Adrenal gland (tissue), 12 donors: ENCODE measurements around the gene RICTOR. TPM values are rescaled to one million over a fixed set of nuclear protein-coding genes. Genes with fewer than 3 reads are reported as not detected.

ENCODE experiments used
- DNase-seq, 7 donors: peaks; one replicate each; pipeline ENCODE4 v3.0.0-alpha.2; 2019 to 2020
- H3K27ac ChIP-seq, 5 donors: fragments of 200-600 bp; sonication (generic) in 4 of 5; 1 replicate in 3 of 5; 2 replicates in 2 of 5; pipeline versions ENCODE4 v1.5.1 to v1.8.0; 2016 to 2020; ENCODE audit warnings: mild to moderate bottlenecking in 1 of 5
- H3K27me3 ChIP-seq: fragments of 200-600 bp; 2 replicates; pipeline ENCODE4 v1.8.0; 2021
- H3K36me3 ChIP-seq, 2 donors: fragments of 200-600 bp; replicated peaks in 1 of 2; 1 replicate in 1 of 2; 2 replicates in 1 of 2; pipeline versions ENCODE4 v1.5.1 to v1.8.0; 2018 to 2022
- H3K4me1 ChIP-seq, 2 donors: fragments of 200-600 bp; replicated peaks in 1 of 2; 1 replicate in 1 of 2; 2 replicates in 1 of 2; pipeline versions ENCODE4 v1.5.1 to v1.8.0; 2018 to 2021
- H3K4me3 ChIP-seq, 4 donors: fragments of 200-600 bp; sonication (generic) in 3 of 4; one replicate each; pipeline ENCODE4 v1.5.1; 2016 to 2018
- H3K9me3 ChIP-seq, 3 donors: fragments of 200-600 bp; sonication (generic) in 1 of 3; replicated peaks in 1 of 3; 1 replicate in 2 of 3; 2 replicates in 1 of 3; pipeline versions ENCODE4 v1.5.1 to v1.8.0; 2016 to 2021
- CTCF ChIP-seq, 6 experiments: fragments of 450-650 bp in 4 of 6; fragments of 200-600 bp in 2 of 6; sonication (generic) in 1 of 6; IDR thresholded peaks; 1 replicate in 5 of 6; 2 replicates in 1 of 6; pipeline versions ENCODE4 v1.5.1 to v1.8.0; 2016 to 2021; ENCODE audit warnings: antibody characterized with exemption in 6 of 6, mild to moderate bottlenecking in 2 of 6, moderate library complexity in 1 of 6
- POLR2A ChIP-seq, 2 donors: fragments of 450-650 bp; IDR thresholded peaks; one replicate each; pipeline ENCODE4 v1.6.1; 2017; ENCODE audit warnings: antibody characterized with exemption in 2 of 2, mild to moderate bottlenecking in 2 of 2, moderate library complexity in 1 of 2
- WGBS, 4 donors: extraction: QIAGEN DNeasy Blood & Tissue Kit in 2 of 4; methylation state at CpG; one replicate each; pipeline versions ENCODE4 v1.1.5 to v1.1.7; 2013 to 2017; 5-methylcytosine and 5-hydroxymethylcytosine counted together
- intact Hi-C, 2 donors: fragments of 100-400 bp; cut with DNase I; formaldehyde crosslinking; loops; one replicate each; pipeline versions ENCODE4 v1.14.1 to v1.15.0; 2022 to 2023
- polyA plus RNA-seq, 3 donors: library from polyadenylated mRNA; stranded (reverse); fragments of 200-250 nt in 2 of 3; fragments of 350-450 nt in 1 of 3; fragmentation: Illumina TruSeq in 1 of 3; extraction: RNeasy Lipid Tissue Mini Kit (QIAGEN cat#74804) in 1 of 3; gene quantifications; one replicate each; pipeline ENCODE4 v1.2.3, GENCODE V29; 2013 to 2014
- total RNA-seq, 9 donors: library from RNA; depleted of rRNA in 4 of 9; stranded (reverse); fragments of >200 nt in 4 of 9; fragments of 120-200 nt in 1 of 9; fragmentation: NEBNext Ultra II Directional in 1 of 9; extraction: Animal tissue kit (Norgen Biotek cat#: 25700) in 1 of 9; gene quantifications; one replicate each; pipeline versions ENCODE4 v1.1.0 to v1.2.4, GENCODE V29; 2013 to 2023
- donor health status: healthy with polysubstance abuse.
- donor health status: Bipolar disorder and iron deficiency.
- donor health status: DM: yes; HTN: yes; CAD: no.
- donor health status: DM: no; HTN: no; CAD: no.
- donor health status: DM: no; HTN: no; CAD: no.
- donor health status: DM: yes; HTN: yes; CAD: no.

The RICTOR gene
- total and polyA plus RNA-seq, 12 donors: 4.7 to 44.7 (median 21.7) TPM

DNA sequence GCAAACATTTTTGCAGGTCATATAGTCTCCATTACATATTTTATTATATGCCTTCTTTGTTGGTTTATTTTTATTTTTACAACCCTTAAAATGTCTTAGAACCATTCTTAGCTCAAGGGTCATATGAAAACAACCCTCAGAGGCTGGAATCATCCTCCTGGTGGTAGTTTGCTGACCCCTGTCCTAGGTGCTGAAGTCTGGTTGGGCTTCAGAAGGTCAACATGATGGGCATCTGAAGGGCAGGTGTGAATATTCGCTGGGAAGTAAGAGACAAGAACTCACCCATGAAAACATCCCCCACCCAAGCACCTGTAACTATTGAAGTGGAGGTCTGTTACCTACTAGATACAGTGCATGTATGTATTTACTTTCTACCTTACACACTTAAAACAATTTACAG lies 153.0 kb downstream of the RICTOR start:
- peaks cover 8 to 11% of the 10 kb centered on the region in 2 donors for H3K4me1 ChIP-seq
- TF ChIP-seq POLR2A (IDR thresholded peaks at IDR 0.05) (no peak), CTCF (IDR thresholded peaks at IDR 0.05) (no peak)
- 50 to 74% (median 59%) methylated on average over 1 of the region's 1 CpG for WGBS, 4 donors
- DNase-seq: no peak
- H3K9me3 ChIP-seq: no peaks in the 10 kb centered on the region
- no peak overlapping the region for H3K4me3 ChIP-seq
- peaks cover 0 to 41% of the 10 kb centered on the region in 2 donors for H3K36me3 ChIP-seq
- no peak overlapping the region for H3K27ac ChIP-seq
- intact Hi-C loops: loop anchor here in 1 of 2 donors (5.0 to 10.0 kb wide), 2 partner anchors 89 to 476 kb away; no protein-coding TSS in a partner anchor
- H3K27me3 ChIP-seq: no peaks in the 10 kb centered on the region

DNA sequence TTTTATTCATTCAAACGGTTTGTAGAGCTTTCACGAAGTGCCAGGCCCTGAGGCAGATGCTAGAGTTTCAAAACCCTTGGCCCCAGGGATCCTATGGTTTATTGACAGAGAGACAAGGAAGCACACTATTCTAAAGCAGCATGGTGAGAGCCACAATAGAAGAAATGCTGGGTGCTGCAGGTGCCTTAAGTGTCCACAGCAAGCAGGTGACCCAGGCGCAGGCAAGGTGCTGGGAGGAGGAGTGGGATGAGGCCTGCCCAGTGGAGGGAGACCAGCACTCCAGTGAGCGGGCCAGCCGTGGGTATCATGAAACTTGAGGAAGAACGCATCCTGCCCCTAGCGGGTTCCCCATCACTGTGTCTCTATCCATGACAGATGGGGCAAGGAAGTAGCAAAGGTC lies 157.4 kb downstream of the RICTOR start:
- no peak overlapping the region for H3K4me3 ChIP-seq
- no peak overlapping the region for H3K27ac ChIP-seq
- no peaks in the 10 kb centered on the region for H3K9me3 ChIP-seq
- DNase-seq: no peak
- TF ChIP-seq CTCF (IDR thresholded peaks at IDR 0.05) (no peak), POLR2A (IDR thresholded peaks at IDR 0.05) (no peak)
- H3K36me3 ChIP-seq: peaks cover 0 to 21% of the 10 kb centered on the region in 2 donors
- 75 to 84% (median 80%) methylated on average over 7 of the region's 7 CpGs for WGBS, 4 donors
- intact Hi-C loops: no loop called here
- H3K27me3 ChIP-seq: no peaks in the 10 kb centered on the region
- no peaks in the 10 kb centered on the region for H3K4me1 ChIP-seq

DNA sequence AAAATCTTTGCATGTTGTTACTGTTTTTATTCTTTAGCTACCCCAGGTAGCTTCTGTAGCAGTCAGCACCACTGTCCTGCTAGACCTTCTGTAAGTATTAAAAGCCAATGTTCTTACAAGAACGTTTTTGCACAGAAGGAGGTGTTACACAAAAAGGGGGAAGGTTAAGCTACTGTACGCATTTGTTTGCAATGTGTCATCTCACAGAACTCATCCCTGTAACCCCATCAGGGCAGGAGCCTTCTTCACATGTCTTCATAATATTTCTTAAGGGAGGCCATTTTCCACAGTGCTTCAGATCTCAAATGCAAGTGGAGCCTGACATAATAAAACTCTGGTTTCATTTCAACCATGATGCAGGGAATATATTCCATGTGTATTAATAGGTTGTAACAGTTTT lies 160.5 kb downstream of the RICTOR start:
- WGBS, 4 donors: 70 to 82% (median 76%) methylated on average over 2 of the region's 2 CpGs
- intact Hi-C loops: no loop called here

DNA sequence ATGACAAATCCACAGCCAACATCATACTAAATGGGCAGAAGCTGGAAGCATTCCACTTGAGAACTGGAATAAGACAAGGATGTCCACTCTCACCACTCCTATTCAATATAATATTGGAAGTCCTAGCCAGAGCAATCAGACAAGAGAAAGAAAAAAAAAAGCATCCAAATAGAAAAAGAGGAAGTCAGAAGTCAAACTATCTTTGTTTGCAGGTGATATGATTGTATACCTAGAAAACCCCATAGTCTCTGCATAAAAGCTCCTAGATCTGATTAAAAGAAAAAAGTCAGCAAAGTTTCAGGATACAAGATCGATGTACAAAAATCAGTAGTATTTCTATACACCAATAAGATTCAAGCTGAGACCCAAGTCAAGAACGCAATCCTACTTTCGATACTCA lies 162.3 kb downstream of the RICTOR start:
- H3K4me3 ChIP-seq: no peak overlapping the region

More for the DNA sequence above, 160.5 kb downstream of the RICTOR start:
- H3K27me3 ChIP-seq: no peaks in the 10 kb centered on the region
- H3K27ac ChIP-seq: no peak overlapping the region
- TF ChIP-seq POLR2A (IDR thresholded peaks at IDR 0.05): no peak
- no peak for TF ChIP-seq CTCF (IDR thresholded peaks at IDR 0.05)
- DNase-seq: no peak
- H3K36me3 ChIP-seq: peaks cover 0 to 8% of the 10 kb centered on the region in 2 donors
- no peaks in the 10 kb centered on the region for H3K4me1 ChIP-seq
- H3K9me3 ChIP-seq: no peaks in the 10 kb centered on the region
- H3K4me3 ChIP-seq: no peak overlapping the region

More for the DNA sequence above, 162.3 kb downstream of the RICTOR start:
- DNase-seq: no peak
- H3K27ac ChIP-seq: no peak overlapping the region
- H3K9me3 ChIP-seq: no peaks in the 10 kb centered on the region
- intact Hi-C loops: no loop called here
- WGBS, 4 donors: 93 to 100% (median 96%) methylated on average over 3 of the region's 3 CpGs
- TF ChIP-seq POLR2A (IDR thresholded peaks at IDR 0.05) (no peak), CTCF (IDR thresholded peaks at IDR 0.05) (no peak)
- H3K36me3 ChIP-seq: no peaks in the 10 kb centered on the region
- H3K27me3 ChIP-seq: no peaks in the 10 kb centered on the region
- H3K4me1 ChIP-seq: no peaks in the 10 kb centered on the region
